HG03520 (cell line): ENCODE results near the gene HMGA1.
"Not testable (repeated sequence)": the region's sequence is repeated elsewhere in the genome, so short reads cannot be mapped to it uniquely, and the experiment has no call there.

Experiments used
- ATAC-seq: cut with Tn5 transposase; IDR thresholded peaks from one replicate; pipeline ENCODE4 v1.9.1; 2021; ENCODE audit warnings: mild to moderate bottlenecking, moderate library complexity; ENCODE audit not compliant: unreplicated experiment

The HMGA1 gene

DNA sequence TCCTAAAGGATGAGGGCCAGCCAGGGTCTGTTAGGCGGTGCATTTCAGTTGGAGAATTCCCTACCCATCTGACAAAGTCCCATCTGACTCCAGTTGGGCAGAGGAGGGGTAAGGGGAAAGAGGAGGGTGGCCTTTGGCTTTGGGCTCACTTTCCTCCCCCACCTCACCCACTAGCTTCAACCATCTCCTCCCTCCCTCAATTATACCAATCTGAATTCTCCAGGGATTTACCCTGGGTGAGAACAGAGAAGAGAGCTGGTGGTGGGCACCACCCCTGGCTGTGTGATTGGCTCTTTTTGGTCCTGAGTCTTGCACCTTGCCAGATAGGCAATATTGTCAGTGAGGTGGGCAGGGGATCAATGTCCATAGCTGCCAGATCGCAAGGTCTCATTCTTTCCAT, 3.2 kb downstream of the HMGA1 start:
- no peak for ATAC-seq

GRCh38 chr6:34240329-34241248, 3.9 kb downstream of the HMGA1 start:
- ATAC-seq, result no peak

DNA sequence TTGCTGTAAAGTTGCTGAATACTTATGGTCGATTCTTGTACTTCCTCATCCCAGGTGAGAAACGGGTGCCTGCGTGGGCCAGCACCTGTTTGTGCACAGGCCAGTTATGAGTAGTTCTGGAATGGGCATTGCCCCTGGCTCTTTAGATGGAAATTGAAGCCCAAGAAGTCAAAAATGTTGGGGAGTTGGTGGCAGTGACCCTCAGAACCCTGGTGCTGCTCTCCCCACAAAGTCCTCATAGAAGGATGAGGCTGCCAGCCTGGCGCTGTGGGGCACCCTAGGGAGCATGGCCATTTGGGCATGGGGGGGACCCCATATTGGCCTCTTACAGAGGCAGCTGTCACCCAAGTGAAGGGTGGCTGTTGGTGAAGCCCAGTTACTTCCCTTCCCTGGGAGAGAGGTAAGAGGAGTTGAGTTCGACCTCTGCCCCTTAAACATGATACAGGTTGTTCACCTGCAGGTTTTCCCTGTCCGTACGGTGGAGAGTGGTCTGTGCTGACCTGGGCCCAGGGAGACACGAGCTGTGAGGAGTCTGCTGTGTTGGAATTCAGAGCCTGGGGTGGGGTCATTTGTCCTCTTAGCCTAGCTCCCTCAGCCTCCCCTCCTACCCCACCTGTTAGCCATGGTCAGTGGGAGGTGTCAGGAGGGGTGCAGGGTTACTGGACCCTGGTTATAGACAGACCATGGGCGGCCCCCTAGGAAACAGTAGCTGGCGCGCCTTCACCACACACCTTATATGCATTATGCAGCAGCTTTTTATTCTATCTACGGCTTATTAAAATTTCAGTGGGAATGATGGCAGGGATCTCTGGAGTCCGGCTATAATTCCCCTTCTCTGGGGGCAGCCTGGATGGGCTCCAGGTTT, 4.9 kb downstream of the HMGA1 start:
- ATAC-seq, result no peak

GRCh38 chr6:34242252-34243130, 5.8 kb downstream of the HMGA1 start:
- no peak for ATAC-seq

DNA sequence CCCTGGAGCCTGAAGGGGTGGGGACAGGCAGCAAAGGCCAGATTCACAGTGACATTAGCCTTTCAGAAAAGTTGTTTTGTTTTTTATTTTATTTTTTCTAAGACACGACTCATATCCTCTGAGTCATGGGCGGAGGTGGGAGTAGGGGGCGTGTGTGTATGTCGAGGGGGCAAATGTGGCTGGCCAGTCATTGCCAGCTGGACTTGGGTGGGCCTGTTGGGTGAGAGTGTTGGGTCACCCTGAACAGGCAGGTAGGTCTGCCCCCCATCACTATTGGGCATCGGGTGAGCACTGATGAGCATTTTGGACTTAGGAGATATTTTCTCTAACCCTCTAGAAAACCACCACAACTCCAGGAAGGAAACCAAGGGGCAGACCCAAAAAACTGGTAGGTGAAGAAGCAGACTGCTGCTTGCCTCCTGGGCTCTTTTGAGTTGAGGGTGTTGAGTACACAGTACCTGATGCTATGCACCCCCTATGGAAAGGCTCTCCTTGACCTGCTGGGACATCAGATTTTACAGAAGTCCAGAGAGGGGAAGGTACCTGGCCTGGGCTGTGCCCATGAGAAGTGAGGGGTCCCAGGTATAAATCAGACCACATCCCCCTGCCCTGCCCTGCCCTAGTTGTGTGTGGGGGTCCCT, 6.6 kb downstream of the HMGA1 start:
- ATAC-seq, result no peak

GRCh38 chr6:34243901-34244884, 7.5 kb downstream of the HMGA1 start:
- ATAC-seq, result no peak

GRCh38 chr6:34245032-34245760, 8.5 kb downstream of the HMGA1 start:
- not testable (repeated sequence) for ATAC-seq

DNA sequence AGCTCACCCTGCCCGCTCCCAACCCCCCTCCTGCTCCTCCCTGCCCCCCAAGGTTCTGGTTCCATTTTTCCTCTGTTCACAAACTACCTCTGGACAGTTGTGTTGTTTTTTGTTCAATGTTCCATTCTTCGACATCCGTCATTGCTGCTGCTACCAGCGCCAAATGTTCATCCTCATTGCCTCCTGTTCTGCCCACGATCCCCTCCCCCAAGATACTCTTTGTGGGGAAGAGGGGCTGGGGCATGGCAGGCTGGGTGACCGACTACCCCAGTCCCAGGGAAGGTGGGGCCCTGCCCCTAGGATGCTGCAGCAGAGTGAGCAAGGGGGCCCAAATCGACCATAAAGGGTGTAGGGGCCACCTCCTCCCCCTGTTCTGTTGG, 9.1 kb downstream of the HMGA1 start:
- ATAC-seq, result not testable (repeated sequence)

GRCh38 chr6:34246249-34246562, 9.5 kb downstream of the HMGA1 start:
- no peak for ATAC-seq

GRCh38 chr6:34246563-34247391, 10.1 kb downstream of the HMGA1 start:
- ATAC-seq, result no peak

- no peak for ATAC-seq
Observed at GRCh38 chr6:34247481-34248197, 11.0 kb downstream of the HMGA1 start.

- no peak for ATAC-seq
Observed at GRCh38 chr6:34248198-34248726, 11.6 kb downstream of the HMGA1 start.

- peak; percentile 67 for ATAC-seq
Observed at GRCh38 chr6:34248727-34249468, 12.2 kb downstream of the HMGA1 start, which contains the start of gene SMIM29. SMIM29 (minus strand) TSS chr6:34249006; CDS start chr6:34247791, 1,215 bp downstream.

DNA sequence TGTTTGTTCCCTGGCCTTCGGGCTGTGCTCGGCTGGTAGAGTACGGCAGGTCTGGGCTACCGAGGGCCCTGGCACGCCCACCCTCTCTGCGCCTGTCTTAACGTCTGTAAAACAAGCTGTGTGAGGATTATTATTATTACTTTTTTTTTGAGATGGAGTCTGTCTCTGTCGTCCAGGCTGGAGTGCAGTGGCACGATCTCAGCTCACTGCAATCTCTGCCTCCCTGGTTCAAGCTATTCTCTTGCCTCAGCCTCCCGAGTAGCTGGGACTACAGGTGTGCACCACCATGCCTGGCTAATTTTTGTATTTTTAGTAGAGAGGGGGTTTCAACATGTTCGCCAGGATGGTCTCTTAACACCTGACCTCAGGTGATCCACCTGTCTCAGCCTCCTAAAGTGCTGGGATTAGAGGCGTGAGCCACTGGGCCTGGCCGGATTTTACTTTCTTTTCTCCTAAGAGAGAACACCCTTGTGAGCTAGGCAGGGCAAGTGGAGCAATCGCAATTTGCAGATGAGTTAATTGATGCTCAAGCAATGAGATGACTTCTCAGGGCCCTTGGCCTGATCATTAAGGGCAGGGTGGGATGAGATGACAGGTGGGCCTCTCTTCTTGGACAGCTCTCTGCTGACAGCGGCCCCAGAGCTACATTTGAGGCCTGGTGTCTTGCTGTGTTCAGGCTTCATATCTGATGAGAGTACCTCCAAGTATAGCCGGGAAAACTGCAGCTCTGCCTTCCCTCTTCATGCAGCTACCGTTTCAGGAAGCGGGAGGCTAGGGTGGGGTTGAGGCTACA, 13.0 kb downstream of the HMGA1 start:
- ATAC-seq, result peak; percentile 0

GRCh38 chr6:34252395-34252794, 15.7 kb downstream of the HMGA1 start:
- ATAC-seq, result not testable (repeated sequence)
